T47D (cell line): Measurements from ENCODE around the gene GALNT16.
A peak's percentile ranks its signal among the peaks of the same experiment; 100 is the strongest.
"Not testable (repeated sequence)": the region's sequence is repeated elsewhere in the genome, so short reads cannot be mapped to it uniquely, and the experiment has no call there.

Source experiments
- DNase-seq, 2 experiments: peaks; one replicate each; pipeline versions ENCODE4 v3.0.0 to v3.0.0-alpha.2; 2011 to 2012; ENCODE audit warnings: low read depth in 1 of 2, low spot score in 1 of 2
- JUND ChIP-seq: IDR thresholded peaks from 2 replicates; pipeline ENCODE4 v1.6.1; 2012; ENCODE audit warnings: low read depth
- in situ Hi-C: cut with HindIII; loops from 2 replicates; pipeline ENCODE4 v1.10.0; 2016; ENCODE audit warnings: low sequenced_read_pairs, low pct_unique_long_range_greater_than_20kb

GALNT16 gene

DNA sequence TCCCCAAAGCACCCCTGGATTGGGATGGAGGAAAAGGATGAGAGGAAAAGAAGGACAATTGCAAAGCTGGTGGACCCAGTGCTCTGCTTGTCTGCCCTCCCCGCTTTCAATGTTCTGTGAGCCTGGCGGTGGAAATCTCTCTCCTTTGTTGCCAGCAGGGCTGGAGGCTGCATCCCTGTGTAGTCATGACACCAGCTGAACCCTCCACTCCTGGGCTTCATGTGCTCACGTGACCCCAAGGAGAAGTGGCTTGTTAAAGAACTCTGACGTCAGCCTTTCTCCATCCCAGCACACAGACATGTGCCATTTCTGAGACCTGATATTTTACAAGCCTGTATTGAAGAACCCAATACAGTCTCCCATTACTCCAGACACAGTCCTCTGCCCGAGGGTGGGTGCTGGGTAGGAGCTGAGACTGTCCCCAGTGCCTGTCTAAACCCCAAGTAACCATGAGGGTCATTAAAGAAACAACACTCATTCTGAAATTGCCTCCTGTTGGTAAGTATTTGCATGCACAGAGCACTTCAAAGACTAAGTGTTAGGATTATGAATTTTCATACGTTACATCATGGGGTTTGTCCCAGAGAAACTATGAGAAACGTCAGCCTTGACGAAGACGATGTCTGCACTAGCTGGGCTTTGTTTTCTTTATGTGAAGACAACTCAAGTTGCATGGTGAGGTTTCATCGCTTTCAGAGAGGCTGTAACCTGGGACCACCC, 21.7 kb downstream of the GALNT16 start:
- in situ Hi-C loops: no loop called here
- DNase-seq: no peak
- no peak for TF ChIP-seq JUND

DNA sequence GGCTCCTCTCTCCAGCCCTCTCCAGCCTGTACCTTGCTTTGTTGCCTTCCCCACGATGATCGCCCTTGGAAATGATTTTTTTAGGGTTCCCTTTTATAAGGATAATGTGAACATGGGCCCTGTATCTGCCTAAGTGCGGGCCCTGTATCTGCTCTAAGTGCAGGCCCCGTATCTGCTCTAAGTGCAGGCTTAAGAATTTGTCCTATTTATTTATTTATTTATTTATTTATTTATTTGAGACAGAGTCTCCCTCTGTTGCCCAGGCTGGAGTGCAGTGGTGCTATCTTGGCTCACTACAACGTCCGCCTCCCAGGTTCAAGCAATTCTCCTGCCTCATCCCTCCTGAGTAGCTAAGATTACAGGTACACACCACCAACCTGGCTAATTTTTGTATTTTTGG, 22.5 kb downstream of the GALNT16 start:
- in situ Hi-C loops: no loop called here
- no peak for TF ChIP-seq JUND
- DNase-seq: no peak

DNA sequence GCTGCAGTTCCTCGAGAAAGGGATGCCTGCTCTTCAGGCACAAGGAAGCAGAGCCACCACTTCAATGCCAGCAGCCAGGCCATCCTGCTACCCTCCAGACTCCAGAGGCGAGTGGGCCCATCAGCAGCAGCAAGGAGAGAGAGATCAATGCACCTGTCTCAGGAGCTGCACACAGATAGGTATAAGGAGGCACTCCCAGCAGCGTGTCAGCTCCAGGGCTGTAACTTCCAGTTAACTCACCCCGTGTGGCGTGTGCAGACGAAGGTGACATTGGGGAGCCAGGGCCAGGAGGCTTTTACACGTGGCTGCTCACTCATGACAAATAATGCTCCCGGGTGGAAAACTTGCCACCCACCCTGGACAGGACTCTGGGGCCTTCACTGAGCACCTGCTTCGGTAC, 24.2 kb downstream of the GALNT16 start:
- in situ Hi-C loops: no loop called here
- TF ChIP-seq JUND: no peak
- DNase-seq: no peak

- DNase-seq: no peak
- TF ChIP-seq JUND: no peak
- in situ Hi-C loops: no loop called here
Observed at GRCh38 chr14:69285661-69286255, 25.8 kb downstream of the GALNT16 start.

DNA sequence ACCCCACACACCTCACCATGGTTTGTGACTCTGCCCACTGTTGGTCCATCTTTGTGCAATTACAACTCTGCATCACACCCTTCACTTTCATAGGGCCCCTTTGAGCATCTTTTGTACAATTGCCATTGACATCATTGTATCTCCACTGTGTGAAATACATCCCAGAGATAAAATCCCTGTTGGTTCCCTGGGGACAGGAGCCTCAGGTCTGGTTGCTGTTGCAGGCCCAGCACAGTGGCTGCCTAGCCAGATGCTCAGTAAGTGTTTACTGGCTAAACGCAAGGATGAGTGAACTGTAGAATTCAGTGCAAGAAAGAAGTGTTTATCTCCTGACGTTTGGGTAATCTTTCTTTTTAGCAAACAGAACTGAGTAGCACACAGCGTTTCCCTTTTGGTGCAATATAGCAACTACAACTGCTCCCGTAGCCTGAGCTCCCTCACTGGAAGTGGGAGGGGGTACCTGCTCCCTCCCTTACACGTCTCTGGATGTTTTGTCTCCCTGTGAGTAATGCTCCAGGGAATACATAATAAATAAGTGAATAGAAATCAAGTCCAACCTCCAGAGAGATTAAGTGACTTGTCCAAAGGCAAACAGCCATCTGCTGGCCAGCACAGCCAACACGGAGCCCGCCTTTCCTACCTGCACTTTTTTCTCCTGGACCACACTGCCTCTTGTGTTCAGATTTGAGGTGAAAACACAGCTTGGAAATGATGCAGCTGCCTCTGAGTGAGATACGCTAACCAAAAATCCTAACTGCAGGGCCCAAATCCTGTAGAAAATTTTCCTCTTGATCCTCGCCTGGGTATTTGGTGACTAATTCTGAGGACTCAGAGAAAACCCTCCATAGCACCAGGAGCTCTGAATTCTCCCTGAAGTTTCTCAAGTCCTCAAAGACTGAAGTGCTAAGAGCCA, 27.4 kb downstream of the GALNT16 start:
- no peak for TF ChIP-seq JUND
- in situ Hi-C loops: no loop called here
- peak in 1 of 2 experiments; percentile 45 for DNase-seq

GRCh38 chr14:69288011-69288771, 28.2 kb downstream of the GALNT16 start:
- in situ Hi-C loops: no loop called here
- peak; percentile 19 to 59 for DNase-seq

GRCh38 chr14:69288956-69289705, 29.2 kb downstream of the GALNT16 start:
- no peak for TF ChIP-seq JUND
- DNase-seq: no peak
- in situ Hi-C loops: no loop called here

More at GRCh38 chr14:69288011-69288771, 28.2 kb downstream of the GALNT16 start:
- TF ChIP-seq JUND: no peak

GRCh38 chr14:69289811-69290520, 30.0 kb downstream of the GALNT16 start:
- in situ Hi-C loops: no loop called here
- no peak for DNase-seq
- TF ChIP-seq JUND: no peak

DNA sequence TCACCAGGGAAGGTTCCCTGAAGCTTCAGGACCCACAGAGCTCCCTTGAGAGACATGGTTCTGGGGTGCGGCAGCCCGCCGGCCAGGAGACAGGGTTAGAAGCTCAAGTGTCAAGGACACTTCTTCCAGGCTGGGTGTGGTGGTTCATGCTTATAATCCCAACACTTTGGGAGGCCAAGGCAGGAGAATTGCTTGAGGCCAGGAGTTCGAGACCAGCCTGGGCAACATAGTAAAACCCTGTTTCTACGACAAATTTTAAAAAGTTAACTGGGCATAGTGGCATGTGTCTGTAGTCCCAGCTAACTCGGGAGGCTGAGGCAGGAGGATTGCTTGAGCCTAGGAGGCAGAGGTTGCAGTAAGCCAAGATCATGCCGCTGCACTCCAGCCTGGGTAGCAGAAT, 30.9 kb downstream of the GALNT16 start:
- DNase-seq, in situ Hi-C loops: not testable (repeated sequence)

DNA sequence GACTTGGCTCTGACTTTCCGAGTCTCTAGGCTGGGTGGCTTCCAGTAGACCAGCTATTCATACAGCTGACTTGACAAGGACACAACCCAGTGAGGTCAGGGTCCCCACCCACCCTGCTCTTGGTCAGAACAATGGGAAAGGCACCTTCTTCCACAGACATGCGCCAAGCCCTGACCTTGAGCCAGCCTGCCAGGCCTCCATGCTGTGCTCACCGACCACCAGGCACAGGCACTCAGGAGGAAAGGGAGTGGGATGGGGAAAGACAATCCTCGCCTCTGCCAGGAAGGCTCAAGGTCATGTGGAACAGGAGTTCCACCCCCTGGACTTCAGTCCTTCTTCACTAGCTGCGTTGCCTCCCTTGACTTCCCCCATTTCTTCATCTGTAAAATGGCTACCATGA, 31.4 kb downstream of the GALNT16 start:
- no peak for DNase-seq
- no peak for TF ChIP-seq JUND
- in situ Hi-C loops: no loop called here

DNA sequence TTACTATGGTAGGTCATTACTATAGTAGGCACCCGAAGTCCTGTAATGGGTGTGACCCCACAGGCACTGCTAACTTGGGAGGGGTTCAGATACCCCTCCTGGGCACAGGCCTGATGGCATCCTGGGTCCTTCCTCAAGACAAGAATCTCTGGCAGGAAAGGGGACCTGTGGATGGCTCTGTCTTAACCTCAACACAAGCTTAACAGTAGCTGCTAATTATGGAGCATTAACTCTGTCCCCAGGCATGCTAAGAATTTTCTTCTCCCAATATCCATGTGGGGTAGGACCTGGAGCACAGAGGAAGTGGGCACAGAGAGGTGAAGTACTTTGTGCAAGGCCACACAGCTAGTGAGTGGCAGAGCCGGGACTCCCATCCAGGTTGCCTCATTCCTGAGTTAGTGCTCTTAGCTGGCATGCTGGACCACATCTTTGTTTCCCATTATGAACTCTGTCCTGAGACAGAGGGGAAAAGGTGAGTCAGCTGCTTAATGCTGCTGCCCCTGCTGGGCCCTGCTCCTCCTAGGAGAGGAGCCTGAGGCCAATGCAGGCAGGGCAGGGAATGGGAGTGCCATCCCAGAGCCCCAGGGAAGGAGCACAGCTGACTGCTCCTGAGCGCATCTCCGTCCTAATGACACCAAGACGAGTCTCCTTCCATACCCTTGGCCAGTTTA, 32.1 kb downstream of the GALNT16 start:
- in situ Hi-C loops: no loop called here
- no peak for DNase-seq

More for the DNA sequence above, 32.1 kb downstream of the GALNT16 start:
- TF ChIP-seq JUND: no peak
